ENCODE results near the gene ZNF362. TPM values are rescaled to one million over a fixed set of nuclear protein-coding genes. Genes with fewer than 3 reads are reported as not detected.

ZNF362 gene
- total and polyA plus RNA-seq, 2 experiments from 2014 or later: 11.0 to 12.9 TPM

DNA sequence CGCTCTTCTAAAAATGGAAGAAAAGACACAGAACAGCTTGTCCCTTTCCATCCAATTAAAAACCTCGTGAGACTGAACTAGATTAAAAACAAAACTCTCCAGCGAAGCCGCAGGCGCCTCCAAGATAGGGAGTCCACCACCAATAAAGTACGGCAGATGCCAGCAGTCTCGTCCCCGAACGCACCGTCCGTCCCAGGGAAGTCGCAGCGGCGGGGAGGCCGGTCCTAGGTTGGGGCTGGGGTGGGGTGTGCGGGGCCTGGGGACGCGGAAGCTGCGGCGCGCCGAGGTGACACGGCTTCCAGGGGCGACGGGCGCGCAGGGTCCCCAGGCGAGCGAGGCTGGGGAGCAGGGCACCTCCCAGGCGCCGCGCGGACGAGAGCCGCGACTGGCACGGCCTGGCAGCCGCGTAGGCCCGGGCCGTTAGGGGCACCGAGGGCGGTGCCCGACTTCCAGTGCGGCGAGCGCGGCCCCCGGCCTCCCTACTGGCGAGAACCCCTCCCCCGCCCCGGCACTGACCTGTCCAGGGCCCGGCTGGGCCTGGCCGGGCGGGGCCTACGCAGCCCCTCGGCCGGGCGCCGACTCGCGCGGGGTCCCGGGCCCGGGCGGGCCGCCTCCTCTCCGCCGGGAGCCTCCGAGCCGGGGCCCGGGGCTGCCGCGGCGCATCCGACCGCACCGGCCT is 92.9 kb downstream of the ZNF362 start:
- Histone ChIP-seq H3K27me3 (ENCODE audit: insufficient read depth) (peaks cover 95% of the 10 kb centered on the region), H2AFZ (no peak overlapping the region; the same call in 1 of the 2 replicates), H3K9me2 (ENCODE audit: insufficient read depth) (no peaks in the 10 kb centered on the region), H3K36me3 (ENCODE audit: insufficient read depth) (no peaks in the 10 kb centered on the region), H4K20me1 (replicated peaks; ENCODE audit: insufficient read depth) (peaks cover 32% of the 10 kb centered on the region), H3K27ac (ENCODE audit: low read depth) (no peak overlapping the region), H3F3A (replicated peaks; ENCODE audit: low read depth) (peaks cover 12% of the 10 kb centered on the region), H3K4me2 (peak overlapping the region; percentile 81), H3K4me3 (peak overlapping the region; percentile 54), H3K79me2 (replicated peaks; ENCODE audit: insufficient read depth) (no peaks in the 10 kb centered on the region), H3K4me1 (ENCODE audit: insufficient read depth) (peaks cover 25% of the 10 kb centered on the region)
- Mint-ChIP-seq H3K27me3 (ENCODE audit: insufficient read depth, low read depth, poor library complexity) (peaks cover 74% of the 10 kb centered on the region), H3K27ac (no peak overlapping the region), H3K9me3 (no peaks in the 10 kb centered on the region), H3K36me3 (ENCODE audit: low read depth) (no peaks in the 10 kb centered on the region; the same call in 2 of the 3 replicates), H3K4me1 (peaks cover 36% of the 10 kb centered on the region), H3K4me3 (peak overlapping the region; percentile 65)
- ATAC-seq: peak; percentile 38
- DNase-seq (ENCODE audit: low spot score): peak; percentile 61
- TF ChIP-seq EZH2 (IDR thresholded peaks at IDR 0.05; ENCODE audit: low read depth, unreplicated experiment) (peak; percentile 89), CREB1 (CRISPR knock-in tag; IDR thresholded peaks at IDR 0.05; ENCODE audit: low read depth) (no peak)

DNA sequence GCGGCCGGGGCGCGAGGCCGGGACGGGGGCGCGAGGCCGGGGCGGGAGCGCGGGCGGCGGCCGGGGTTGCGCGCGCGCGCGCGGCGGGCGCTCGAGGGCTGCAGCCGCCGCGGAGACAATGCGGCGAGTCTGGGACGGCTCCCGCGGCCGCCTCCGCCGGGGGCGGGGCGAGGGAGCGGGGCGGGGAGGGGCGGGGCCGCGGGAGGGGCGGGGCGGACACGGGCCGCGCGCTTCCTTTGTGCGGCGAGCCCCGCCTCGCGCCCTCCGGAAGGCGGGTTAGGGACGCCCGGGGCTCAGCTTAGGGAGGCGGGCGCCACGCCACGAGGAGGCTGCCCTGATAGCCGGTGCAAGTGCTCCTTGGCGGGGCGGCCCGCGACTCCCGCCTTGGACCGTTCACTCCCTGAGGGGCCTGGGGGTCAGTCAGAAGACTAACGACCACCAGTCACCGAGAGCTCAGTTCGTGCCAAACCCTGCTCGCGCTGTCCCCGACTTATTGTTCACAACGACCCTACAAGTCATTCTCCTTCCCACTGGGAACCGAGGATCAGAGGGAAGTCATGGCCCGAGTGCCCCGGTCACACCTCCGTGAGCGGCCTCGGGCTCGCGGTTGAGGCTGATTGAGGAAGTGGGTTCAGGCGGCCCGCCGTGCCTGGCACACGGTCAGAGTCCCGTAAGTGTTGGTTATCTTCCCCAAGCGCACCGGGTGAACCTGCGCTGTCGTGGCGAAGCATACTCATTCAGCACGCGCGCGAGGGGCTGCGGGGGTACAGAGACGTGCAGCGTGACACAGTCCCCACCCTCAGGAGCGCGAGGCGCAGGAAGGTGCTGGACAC is 93.7 kb downstream of the ZNF362 start:
- H3K27me3 Mint-ChIP-seq (ENCODE audit: insufficient read depth, low read depth, poor library complexity): peaks cover 79% of the 10 kb centered on the region
- peak; percentile 62 for TF ChIP-seq EZH2 (IDR thresholded peaks at IDR 0.05; ENCODE audit: low read depth, unreplicated experiment)
- TF ChIP-seq, protein P1, sequence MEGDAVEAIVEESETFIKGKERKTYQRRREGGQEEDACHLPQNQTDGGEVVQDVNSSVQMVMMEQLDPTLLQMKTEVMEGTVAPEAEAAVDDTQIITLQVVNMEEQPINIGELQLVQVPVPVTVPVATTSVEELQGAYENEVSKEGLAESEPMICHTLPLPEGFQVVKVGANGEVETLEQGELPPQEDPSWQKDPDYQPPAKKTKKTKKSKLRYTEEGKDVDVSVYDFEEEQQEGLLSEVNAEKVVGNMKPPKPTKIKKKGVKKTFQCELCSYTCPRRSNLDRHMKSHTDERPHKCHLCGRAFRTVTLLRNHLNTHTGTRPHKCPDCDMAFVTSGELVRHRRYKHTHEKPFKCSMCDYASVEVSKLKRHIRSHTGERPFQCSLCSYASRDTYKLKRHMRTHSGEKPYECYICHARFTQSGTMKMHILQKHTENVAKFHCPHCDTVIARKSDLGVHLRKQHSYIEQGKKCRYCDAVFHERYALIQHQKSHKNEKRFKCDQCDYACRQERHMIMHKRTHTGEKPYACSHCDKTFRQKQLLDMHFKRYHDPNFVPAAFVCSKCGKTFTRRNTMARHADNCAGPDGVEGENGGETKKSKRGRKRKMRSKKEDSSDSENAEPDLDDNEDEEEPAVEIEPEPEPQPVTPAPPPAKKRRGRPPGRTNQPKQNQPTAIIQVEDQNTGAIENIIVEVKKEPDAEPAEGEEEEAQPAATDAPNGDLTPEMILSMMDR (conservative IDR thresholded peaks at IDR 0.05; ENCODE audit: low read depth in 2 of 2): no peak
- TF ChIP-seq, protein P2, sequence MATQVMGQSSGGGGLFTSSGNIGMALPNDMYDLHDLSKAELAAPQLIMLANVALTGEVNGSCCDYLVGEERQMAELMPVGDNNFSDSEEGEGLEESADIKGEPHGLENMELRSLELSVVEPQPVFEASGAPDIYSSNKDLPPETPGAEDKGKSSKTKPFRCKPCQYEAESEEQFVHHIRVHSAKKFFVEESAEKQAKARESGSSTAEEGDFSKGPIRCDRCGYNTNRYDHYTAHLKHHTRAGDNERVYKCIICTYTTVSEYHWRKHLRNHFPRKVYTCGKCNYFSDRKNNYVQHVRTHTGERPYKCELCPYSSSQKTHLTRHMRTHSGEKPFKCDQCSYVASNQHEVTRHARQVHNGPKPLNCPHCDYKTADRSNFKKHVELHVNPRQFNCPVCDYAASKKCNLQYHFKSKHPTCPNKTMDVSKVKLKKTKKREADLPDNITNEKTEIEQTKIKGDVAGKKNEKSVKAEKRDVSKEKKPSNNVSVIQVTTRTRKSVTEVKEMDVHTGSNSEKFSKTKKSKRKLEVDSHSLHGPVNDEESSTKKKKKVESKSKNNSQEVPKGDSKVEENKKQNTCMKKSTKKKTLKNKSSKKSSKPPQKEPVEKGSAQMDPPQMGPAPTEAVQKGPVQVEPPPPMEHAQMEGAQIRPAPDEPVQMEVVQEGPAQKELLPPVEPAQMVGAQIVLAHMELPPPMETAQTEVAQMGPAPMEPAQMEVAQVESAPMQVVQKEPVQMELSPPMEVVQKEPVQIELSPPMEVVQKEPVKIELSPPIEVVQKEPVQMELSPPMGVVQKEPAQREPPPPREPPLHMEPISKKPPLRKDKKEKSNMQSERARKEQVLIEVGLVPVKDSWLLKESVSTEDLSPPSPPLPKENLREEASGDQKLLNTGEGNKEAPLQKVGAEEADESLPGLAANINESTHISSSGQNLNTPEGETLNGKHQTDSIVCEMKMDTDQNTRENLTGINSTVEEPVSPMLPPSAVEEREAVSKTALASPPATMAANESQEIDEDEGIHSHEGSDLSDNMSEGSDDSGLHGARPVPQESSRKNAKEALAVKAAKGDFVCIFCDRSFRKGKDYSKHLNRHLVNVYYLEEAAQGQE (IDR thresholded peaks at IDR 0.05; ENCODE audit: unreplicated experiment): no peak
- TF ChIP-seq STAT1 (IDR thresholded peaks at IDR 0.05; ENCODE audit: unreplicated experiment): no peak
- TF ChIP-seq JUNB (IDR thresholded peaks at IDR 0.05; ENCODE audit: unreplicated experiment): no peak
- TF ChIP-seq ZNF114 (CRISPR knock-in tag; IDR thresholded peaks at IDR 0.05): no peak
- peak; percentile 45 for TF ChIP-seq POLR2AphosphoS5 (IDR thresholded peaks at IDR 0.05; ENCODE audit: low read depth)

More for the DNA sequence above, 93.7 kb downstream of the ZNF362 start:
- ATAC-seq (peak; percentile 85), DNase-seq (ENCODE audit: low spot score) (peak; percentile 87)
- no peaks in the 10 kb centered on the region for H3K9me3 Mint-ChIP-seq
- Histone ChIP-seq H3K4me3 (peak overlapping the region; percentile 67), H3K36me3 (ENCODE audit: insufficient read depth) (no peaks in the 10 kb centered on the region), H3K4me1 (ENCODE audit: insufficient read depth) (peaks cover 25% of the 10 kb centered on the region), H3K79me2 (replicated peaks; ENCODE audit: insufficient read depth) (no peaks in the 10 kb centered on the region), H4K20me1 (replicated peaks; ENCODE audit: insufficient read depth) (peaks cover 32% of the 10 kb centered on the region), H2AFZ (peak overlapping the region; percentile 88; the same call in 1 of the 2 replicates), H3K27ac (ENCODE audit: low read depth) (no peak overlapping the region), H3K27me3 (ENCODE audit: insufficient read depth) (peaks cover 95% of the 10 kb centered on the region), H3K9me2 (ENCODE audit: insufficient read depth) (no peaks in the 10 kb centered on the region), H3F3A (replicated peaks; ENCODE audit: low read depth) (peaks cover 12% of the 10 kb centered on the region), H3K4me2 (peak overlapping the region; percentile 87)
- peak overlapping the region; percentile 79 for H3K4me3 Mint-ChIP-seq
- peaks cover 36% of the 10 kb centered on the region for H3K4me1 Mint-ChIP-seq
- no peaks in the 10 kb centered on the region; the same call in 2 of the 3 replicates for H3K36me3 Mint-ChIP-seq (ENCODE audit: low read depth)
- H3K27ac Mint-ChIP-seq: no peak overlapping the region; the same call in 1 of the 2 replicates
